HepG2 (cell line): Measurements from ENCODE around the gene UBQLN4. TPM values are rescaled to one million over a fixed set of nuclear protein-coding genes. Genes with fewer than 3 reads are reported as not detected.

Experiments used
- ARNT2 ChIP-seq: sonication (generic); formaldehyde crosslinking; IDR thresholded peaks from 2 replicates; pipeline ENCODE4 v1.8.0; 2022; ENCODE audit warnings: mild to moderate bottlenecking, low read depth, missing genetic modification reagents, moderate library complexity
- JUNB ChIP-seq: sonication (generic); formaldehyde crosslinking; IDR thresholded peaks from 2 replicates; pipeline ENCODE4 v1.8.0; 2022; ENCODE audit warnings: missing genetic modification reagents, mild to moderate bottlenecking, borderline replicate concordance
- RARA ChIP-seq: IDR thresholded peaks from 2 replicates; pipeline ENCODE4 v1.6.1; 2016; ENCODE audit warnings: missing genetic modification reagents, missing compliant biosample characterization
- ZNF235 ChIP-seq: sonication (generic); formaldehyde crosslinking; IDR thresholded peaks from 2 replicates; pipeline ENCODE4 v1.8.1; 2023; ENCODE audit warnings: mild to moderate bottlenecking, missing genetic modification reagents, borderline replicate concordance
- ZNF562 ChIP-seq: sonication (generic); formaldehyde crosslinking; IDR thresholded peaks from 2 replicates; pipeline ENCODE4 v1.8.0; 2022; ENCODE audit warnings: missing genetic modification reagents, borderline replicate concordance
- polyA plus RNA-seq, 8 experiments: library from polyadenylated mRNA; depleted of rRNA in 3 of 8; stranded (reverse) in 7 of 8; unstranded in 1 of 8; fragments of >200 nt; fragmentation: Illumina TruSeq in 4 of 8; extraction: Trizol in 4 of 8; gene quantifications; 2 replicates each; pipeline versions ENCODE4 v1.2.1 to v1.2.3, GENCODE V29; 2011 to 2016; ENCODE audit warnings: low read depth in 4 of 8, missing spikeins in 1 of 8, mixed read lengths in 1 of 8; ENCODE audit not compliant: insufficient read depth in 1 of 8
- total RNA-seq, 5 experiments: library from RNA; depleted of rRNA; stranded (reverse); fragments of >200 nt; fragmentation: Illumina TruSeq; extraction: Trizol; gene quantifications; 2 replicates each; pipeline ENCODE4 v1.2.3, GENCODE V29; 2016; ENCODE audit warnings: low read depth in 1 of 5
- TF ChIP-seq, protein P1 (sequence below), 2 experiments: IDR thresholded peaks; 2 replicates each; pipeline ENCODE4 v1.6.1; 2011 to 2012; ENCODE audit warnings: low read length in 2 of 2, borderline replicate concordance in 1 of 2, low read depth in 1 of 2, mild to moderate bottlenecking in 1 of 2, moderate library complexity in 1 of 2
- TF ChIP-seq, protein P2 (sequence below): sonication (generic); formaldehyde crosslinking; IDR thresholded peaks from 2 replicates; pipeline ENCODE4 v1.4.0; 2020; ENCODE audit warnings: mild to moderate bottlenecking, missing genetic modification reagents

The UBQLN4 gene
- total and polyA plus RNA-seq, 2 of the 13 experiments (the other 11 are each of a cell fraction or from before 2014, with no cell fraction given), result 31.5 to 39.8 TPM

DNA sequence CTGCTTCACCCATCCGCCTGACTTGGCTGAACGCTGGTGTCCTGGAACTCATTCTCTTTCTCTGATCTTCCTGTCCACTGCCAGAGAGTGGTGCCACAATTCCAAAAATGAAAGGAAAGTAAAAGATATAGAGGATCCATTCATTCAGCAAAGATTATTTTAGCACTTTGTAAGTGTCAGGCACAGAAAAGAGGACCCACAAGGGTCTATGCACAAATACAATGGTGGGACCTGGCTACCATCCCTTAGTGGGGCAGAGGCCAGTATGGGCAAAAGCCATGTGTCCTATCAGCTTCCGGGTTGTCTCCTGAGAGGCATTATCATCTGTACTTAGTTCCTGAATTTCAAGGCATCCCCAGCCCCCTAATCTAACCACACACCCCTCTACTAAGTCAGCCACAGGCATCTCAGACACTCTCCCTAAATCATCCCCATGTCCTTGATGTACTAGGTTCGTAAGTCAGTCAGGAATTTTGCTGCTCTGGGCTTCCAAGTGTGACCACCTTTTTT lies 51.9 kb downstream of the UBQLN4 start (continued):
- TF ChIP-seq ZNF235 (CRISPR knock-in tag) (no peak), ARNT2 (no peak), ZNF562 (CRISPR knock-in tag) (no peak), JUNB (CRISPR knock-in tag) (no peak), RARA (no peak)
- TF ChIP-seq, protein P1, sequence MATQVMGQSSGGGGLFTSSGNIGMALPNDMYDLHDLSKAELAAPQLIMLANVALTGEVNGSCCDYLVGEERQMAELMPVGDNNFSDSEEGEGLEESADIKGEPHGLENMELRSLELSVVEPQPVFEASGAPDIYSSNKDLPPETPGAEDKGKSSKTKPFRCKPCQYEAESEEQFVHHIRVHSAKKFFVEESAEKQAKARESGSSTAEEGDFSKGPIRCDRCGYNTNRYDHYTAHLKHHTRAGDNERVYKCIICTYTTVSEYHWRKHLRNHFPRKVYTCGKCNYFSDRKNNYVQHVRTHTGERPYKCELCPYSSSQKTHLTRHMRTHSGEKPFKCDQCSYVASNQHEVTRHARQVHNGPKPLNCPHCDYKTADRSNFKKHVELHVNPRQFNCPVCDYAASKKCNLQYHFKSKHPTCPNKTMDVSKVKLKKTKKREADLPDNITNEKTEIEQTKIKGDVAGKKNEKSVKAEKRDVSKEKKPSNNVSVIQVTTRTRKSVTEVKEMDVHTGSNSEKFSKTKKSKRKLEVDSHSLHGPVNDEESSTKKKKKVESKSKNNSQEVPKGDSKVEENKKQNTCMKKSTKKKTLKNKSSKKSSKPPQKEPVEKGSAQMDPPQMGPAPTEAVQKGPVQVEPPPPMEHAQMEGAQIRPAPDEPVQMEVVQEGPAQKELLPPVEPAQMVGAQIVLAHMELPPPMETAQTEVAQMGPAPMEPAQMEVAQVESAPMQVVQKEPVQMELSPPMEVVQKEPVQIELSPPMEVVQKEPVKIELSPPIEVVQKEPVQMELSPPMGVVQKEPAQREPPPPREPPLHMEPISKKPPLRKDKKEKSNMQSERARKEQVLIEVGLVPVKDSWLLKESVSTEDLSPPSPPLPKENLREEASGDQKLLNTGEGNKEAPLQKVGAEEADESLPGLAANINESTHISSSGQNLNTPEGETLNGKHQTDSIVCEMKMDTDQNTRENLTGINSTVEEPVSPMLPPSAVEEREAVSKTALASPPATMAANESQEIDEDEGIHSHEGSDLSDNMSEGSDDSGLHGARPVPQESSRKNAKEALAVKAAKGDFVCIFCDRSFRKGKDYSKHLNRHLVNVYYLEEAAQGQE (IDR thresholded peaks at IDR 0.05; ENCODE audit: borderline replicate concordance in 1 of 2, low read depth in 1 of 2, low read length in 2 of 2), result no peak
- TF ChIP-seq, protein P2, sequence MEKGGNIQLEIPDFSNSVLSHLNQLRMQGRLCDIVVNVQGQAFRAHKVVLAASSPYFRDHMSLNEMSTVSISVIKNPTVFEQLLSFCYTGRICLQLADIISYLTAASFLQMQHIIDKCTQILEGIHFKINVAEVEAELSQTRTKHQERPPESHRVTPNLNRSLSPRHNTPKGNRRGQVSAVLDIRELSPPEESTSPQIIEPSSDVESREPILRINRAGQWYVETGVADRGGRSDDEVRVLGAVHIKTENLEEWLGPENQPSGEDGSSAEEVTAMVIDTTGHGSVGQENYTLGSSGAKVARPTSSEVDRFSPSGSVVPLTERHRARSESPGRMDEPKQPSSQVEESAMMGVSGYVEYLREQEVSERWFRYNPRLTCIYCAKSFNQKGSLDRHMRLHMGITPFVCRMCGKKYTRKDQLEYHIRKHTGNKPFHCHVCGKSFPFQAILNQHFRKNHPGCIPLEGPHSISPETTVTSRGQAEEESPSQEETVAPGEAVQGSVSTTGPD (CRISPR knock-in tag), result no peak
